HepG2 (cell line): ENCODE measurements around the gene ADGRV1. TPM values are rescaled to one million over a fixed set of nuclear protein-coding genes. Genes with fewer than 3 reads are reported as not detected.
A peak's percentile ranks its signal among the peaks of the same experiment; 100 is the strongest.

Experiments used
- ARID5B ChIP-seq: IDR thresholded peaks from 2 replicates; pipeline ENCODE4 v1.4.0; 2020; ENCODE audit warnings: mild to moderate bottlenecking, missing genetic modification reagents
- DPF2 ChIP-seq: sonication (generic); formaldehyde crosslinking; IDR thresholded peaks from 2 replicates; pipeline ENCODE4 v1.4.0; 2020; ENCODE audit warnings: mild to moderate bottlenecking, low read depth, missing genetic modification reagents, borderline replicate concordance
- HIC2 ChIP-seq: sonication (generic); formaldehyde crosslinking; IDR thresholded peaks from 2 replicates; pipeline ENCODE4 v1.9.0; 2022; ENCODE audit warnings: low read depth, missing genetic modification reagents
- NR2F6 ChIP-seq, 2 experiments: IDR thresholded peaks; 2 replicates each; pipeline ENCODE4 v1.6.1; 2016; ENCODE audit warnings: antibody characterized with exemption in 1 of 2, mild to moderate bottlenecking in 1 of 2
- SOX13 ChIP-seq, 3 experiments: fragments of 450-650 bp in 1 of 3; sonication (generic) in 1 of 3; formaldehyde crosslinking in 1 of 3; IDR thresholded peaks in 2 of 3; conservative IDR thresholded peaks in 1 of 3; 2 replicates each; pipeline versions ENCODE4 v1.5.0 to v1.6.1; 2016 to 2020; ENCODE audit warnings: antibody characterized with exemption in 1 of 3, mild to moderate bottlenecking in 1 of 3, missing compliant biosample characterization in 1 of 3, missing genetic modification reagents in 1 of 3, moderate library complexity in 1 of 3
- ZBTB10 ChIP-seq: sonication (generic); formaldehyde crosslinking; IDR thresholded peaks from 2 replicates; pipeline ENCODE4 v1.4.0; 2020; ENCODE audit warnings: missing genetic modification reagents, borderline replicate concordance
- ZNF609 ChIP-seq: sonication (generic); formaldehyde crosslinking; IDR thresholded peaks from 2 replicates; pipeline ENCODE4 v1.4.0; 2020; ENCODE audit warnings: mild to moderate bottlenecking, missing genetic modification reagents, borderline replicate concordance
- ZNF800 ChIP-seq: sonication (generic); formaldehyde crosslinking; IDR thresholded peaks from 2 replicates; pipeline ENCODE4 v1.4.0; 2020; ENCODE audit warnings: missing genetic modification reagents
- polyA plus RNA-seq, 8 experiments: library from polyadenylated mRNA; depleted of rRNA in 3 of 8; stranded (reverse) in 7 of 8; unstranded in 1 of 8; fragments of >200 nt; fragmentation: Illumina TruSeq in 4 of 8; extraction: Trizol in 4 of 8; gene quantifications; 2 replicates each; pipeline versions ENCODE4 v1.2.1 to v1.2.3, GENCODE V29; 2011 to 2016; ENCODE audit warnings: low read depth in 4 of 8, missing spikeins in 1 of 8, mixed read lengths in 1 of 8; ENCODE audit not compliant: insufficient read depth in 1 of 8
- total RNA-seq, 5 experiments: library from RNA; depleted of rRNA; stranded (reverse); fragments of >200 nt; fragmentation: Illumina TruSeq; extraction: Trizol; gene quantifications; 2 replicates each; pipeline ENCODE4 v1.2.3, GENCODE V29; 2016; ENCODE audit warnings: low read depth in 1 of 5

The ADGRV1 gene
- total and polyA plus RNA-seq, 2 of the 13 experiments (the other 11 are each of a cell fraction or from before 2014, with no cell fraction given) = 1.7 to 3.9 TPM

- TF ChIP-seq ARID5B (CRISPR knock-in tag) (peak; percentile 86), ZNF800 (CRISPR knock-in tag) (no peak), DPF2 (CRISPR knock-in tag) (0 out of 2 replicates have a peak, but pooled peaks have one; percentile 28), NR2F6 (IDR thresholded peaks at IDR 0.05) (peak; percentile 64; the same call in 1 of the 2 replicates), NR2F6 (CRISPR knock-in tag; IDR thresholded peaks at IDR 0.05) (0 out of 2 replicates have a peak, but pooled peaks have one; percentile 42), SOX13 (IDR thresholded peaks at IDR 0.05) (no peak; the same call in 1 of the 2 replicates), SOX13 (CRISPR knock-in tag; conservative IDR thresholded peaks at IDR 0.05 in 1 of 2, IDR thresholded peaks at IDR 0.05 in 1 of 2) (peak in 1 of 2 experiments; percentile 85; a peak in 2 of 4 replicates), ZNF609 (CRISPR knock-in tag) (0 out of 2 replicates have a peak, but pooled peaks have one; percentile 17), HIC2 (CRISPR knock-in tag) (no peak), ZBTB10 (CRISPR knock-in tag) (no peak)
These were observed 330.1 kb downstream of the ADGRV1 start (continued) for GRCh38 chr5:90888511-90889324.
